Progenitor cell of endocrine pancreas (in vitro differentiated cells): ENCODE measurements around the gene NDRG4. TPM values are rescaled to one million over a fixed set of nuclear protein-coding genes. Genes with fewer than 3 reads are reported as not detected.

Source experiments
- DNase-seq: peaks from one replicate; pipeline ENCODE4 v3.0.0; 2021; ENCODE audit warnings: low spot score; ENCODE audit not compliant: unreplicated experiment
- H3K27ac Mint-ChIP-seq: 2 replicates; pipeline ENCODE4 v1.8.0; 2021; ENCODE audit warnings: mild to moderate bottlenecking, moderate library complexity, mixed read lengths
- H3K27me3 Mint-ChIP-seq: 2 replicates; pipeline ENCODE4 v1.8.0; 2021; ENCODE audit warnings: mixed read lengths
- H3K36me3 Mint-ChIP-seq: 2 replicates; pipeline ENCODE4 v1.8.0; 2022; ENCODE audit warnings: mixed read lengths; ENCODE audit not compliant: insufficient read depth
- H3K4me1 Mint-ChIP-seq: 2 replicates; pipeline ENCODE4 v1.8.0; 2021; ENCODE audit warnings: low read depth, mixed read lengths
- H3K4me3 Mint-ChIP-seq: 2 replicates; pipeline ENCODE4 v1.8.0; 2021; ENCODE audit warnings: low read depth, mild to moderate bottlenecking, moderate library complexity, mixed read lengths
- H3K9me3 Mint-ChIP-seq: 2 replicates; pipeline ENCODE4 v1.8.0; 2021; ENCODE audit warnings: low read depth, mixed read lengths
- CTCF ChIP-seq: fragments of 200-600 bp; sonication (generic); IDR thresholded peaks from one replicate; pipeline ENCODE4 v1.5.0; 2021; ENCODE audit warnings: antibody characterized with exemption, mild to moderate bottlenecking; ENCODE audit not compliant: unreplicated experiment
- total RNA-seq: library from RNA; stranded (reverse); gene quantifications from 2 replicates; pipeline ENCODE4 v1.2.1, GENCODE V29; 2021

Gene NDRG4
- total RNA-seq, 1 donor from 2014 or later, result 25.7 TPM

DNA sequence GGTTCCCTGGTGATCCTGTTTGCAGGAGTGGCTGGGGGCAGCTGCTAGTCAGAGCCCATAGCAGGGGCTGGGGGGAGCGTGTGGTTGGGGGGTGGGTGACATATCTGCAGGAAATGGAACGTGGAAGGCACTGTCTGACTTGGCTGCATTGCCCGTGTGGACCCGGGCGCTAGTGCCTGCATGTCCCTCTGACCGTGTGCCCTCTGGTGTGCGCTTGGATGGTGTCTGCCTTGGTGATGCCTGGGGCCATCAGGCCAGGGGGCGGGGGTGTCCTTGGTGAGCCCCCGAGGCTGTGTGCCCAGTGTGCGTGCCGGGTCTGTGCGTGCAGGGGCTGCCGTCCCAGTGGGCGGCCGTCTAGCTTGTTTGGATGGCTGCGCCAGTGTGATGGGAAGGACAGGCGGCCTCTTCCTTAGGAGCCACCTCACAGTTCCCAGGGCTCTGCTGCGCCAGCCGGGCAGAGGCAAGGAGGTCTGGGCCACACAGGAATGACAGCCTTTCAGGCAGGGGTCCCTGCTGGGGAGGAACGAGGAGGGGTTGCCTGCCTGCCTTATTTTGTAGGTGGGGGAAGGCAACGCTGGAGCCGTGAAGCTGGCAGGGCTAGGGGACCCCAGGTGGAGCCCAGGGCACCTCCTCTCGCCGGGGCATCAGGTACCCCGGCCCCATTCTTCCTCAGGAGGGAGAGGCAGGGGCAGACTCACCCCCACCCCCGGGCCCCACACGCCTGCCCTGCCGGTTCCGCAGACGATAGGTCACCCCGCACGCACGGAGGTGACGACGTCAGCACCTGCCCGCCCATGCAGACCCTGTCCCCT, 693 bp downstream of the NDRG4 start:
- no peaks in the 10 kb centered on the region for H3K9me3 Mint-ChIP-seq
- peaks cover 6% of the 10 kb centered on the region for H3K4me1 Mint-ChIP-seq
- H3K4me3 Mint-ChIP-seq, result peak overlapping the region; percentile 84
- no peak for TF ChIP-seq CTCF
- H3K36me3 Mint-ChIP-seq, result no peaks in the 10 kb centered on the region
- peak overlapping the region; percentile 89 for H3K27ac Mint-ChIP-seq
- no peak for DNase-seq
- H3K27me3 Mint-ChIP-seq, result no peaks in the 10 kb centered on the region

DNA sequence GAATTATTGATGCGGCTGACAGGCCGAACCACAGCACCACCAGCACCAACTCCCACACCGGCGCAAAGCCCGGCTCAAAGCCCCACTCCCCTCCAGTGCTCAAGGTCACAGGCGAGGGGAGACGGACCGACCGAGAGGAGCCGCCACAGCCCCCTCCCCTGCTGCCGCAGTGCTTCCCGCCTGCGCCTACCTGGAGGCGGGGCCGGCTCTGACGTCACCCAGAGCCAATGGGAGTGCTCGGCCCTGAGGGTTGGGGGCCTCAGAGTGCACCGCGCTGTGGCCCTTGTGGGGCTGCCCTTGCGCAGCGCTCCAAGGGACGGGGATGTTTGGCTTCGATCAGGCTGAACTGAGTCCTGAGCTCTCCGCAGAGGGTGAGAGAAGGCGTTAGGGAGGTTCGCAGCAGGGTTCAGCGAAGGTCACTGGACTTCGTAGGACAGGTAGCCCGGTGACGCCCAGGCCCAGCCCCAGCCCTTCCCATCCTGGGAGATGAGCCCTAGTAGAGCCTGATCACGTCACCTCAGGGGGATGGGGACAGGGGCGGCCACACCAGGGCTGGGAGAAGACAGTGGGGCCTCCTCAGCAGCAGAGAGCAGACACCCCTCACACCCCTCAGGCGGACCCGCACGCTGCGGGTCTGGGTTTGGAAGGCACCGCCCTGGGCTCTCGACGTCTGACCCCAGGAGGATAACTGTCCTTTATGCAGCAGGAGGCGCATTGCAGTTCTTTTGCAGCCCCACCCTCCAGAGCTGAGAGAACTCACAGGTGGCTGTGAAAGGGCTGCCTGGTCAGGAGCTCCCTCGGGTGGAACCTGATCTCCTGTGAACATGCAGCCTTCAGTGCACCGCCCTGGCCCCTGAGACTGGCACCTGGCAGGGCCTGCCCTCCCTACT, 1.5 kb downstream of the NDRG4 start:
- Mint-ChIP-seq H3K4me1 (peaks cover 6% of the 10 kb centered on the region), H3K4me3 (peak overlapping the region; percentile 84), H3K27ac (peak overlapping the region; percentile 92), H3K9me3 (no peaks in the 10 kb centered on the region), H3K36me3 (no peaks in the 10 kb centered on the region), H3K27me3 (no peaks in the 10 kb centered on the region)
- peak; percentile 61 for DNase-seq
- TF ChIP-seq CTCF, result no peak

DNA sequence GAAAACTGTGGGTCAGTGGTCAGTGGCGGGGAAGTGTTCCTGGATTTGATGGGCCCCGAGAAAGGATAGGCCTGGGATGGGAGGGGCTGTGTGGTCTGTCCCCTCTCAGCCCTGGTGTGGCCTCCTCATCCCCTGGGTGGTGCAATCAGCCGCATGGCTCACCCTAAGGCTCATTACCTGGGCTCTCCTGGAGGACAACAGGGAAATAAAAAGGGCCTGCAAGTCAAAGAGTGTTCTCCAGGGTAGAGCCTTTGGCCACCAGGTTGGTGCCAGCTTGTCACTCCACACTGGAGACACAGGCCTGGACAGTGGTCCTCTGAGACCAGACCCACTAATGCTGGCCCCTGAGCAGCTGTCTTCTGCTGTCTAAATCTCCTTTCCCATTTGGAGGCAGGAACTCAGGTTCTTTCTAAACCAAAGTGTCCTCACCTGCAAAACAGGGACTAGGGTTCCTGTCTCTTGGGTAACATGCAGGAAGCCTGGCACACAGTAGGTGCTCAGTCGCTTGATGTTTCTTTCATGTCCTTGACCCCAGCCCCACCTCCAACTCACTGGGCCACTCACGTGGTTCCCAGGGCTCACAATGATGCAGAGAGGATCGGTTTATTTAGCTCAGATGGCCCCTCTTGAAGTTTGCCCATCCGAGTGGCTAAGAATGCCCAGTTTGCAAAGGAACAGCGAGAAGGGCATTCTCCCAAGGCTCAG, 2.4 kb downstream of the NDRG4 start:
- Mint-ChIP-seq H3K27me3 (no peaks in the 10 kb centered on the region), H3K27ac (no peak overlapping the region), H3K9me3 (no peaks in the 10 kb centered on the region), H3K4me1 (peaks cover 6% of the 10 kb centered on the region), H3K36me3 (no peaks in the 10 kb centered on the region), H3K4me3 (peak overlapping the region; percentile 84)
- no peak for DNase-seq
- TF ChIP-seq CTCF, result no peak

- Mint-ChIP-seq H3K4me3 (no peak overlapping the region), H3K27ac (no peak overlapping the region), H3K9me3 (no peaks in the 10 kb centered on the region), H3K36me3 (no peaks in the 10 kb centered on the region), H3K27me3 (no peaks in the 10 kb centered on the region), H3K4me1 (peaks cover 6% of the 10 kb centered on the region)
- no peak for DNase-seq
- no peak for TF ChIP-seq CTCF
Observed at GRCh38 chr16:58503166-58503862, 3.4 kb downstream of the NDRG4 start.
